ENCODE measurements around the gene HAUS7. TPM values are rescaled to one million over a fixed set of nuclear protein-coding genes. Genes with fewer than 3 reads are reported as not detected.

Gene HAUS7
- total and polyA plus RNA-seq, 2 of the 8 experiments (the other 6 are each of a cell fraction or from before 2014, with no cell fraction given): 45.4 to 54.0 TPM

DNA sequence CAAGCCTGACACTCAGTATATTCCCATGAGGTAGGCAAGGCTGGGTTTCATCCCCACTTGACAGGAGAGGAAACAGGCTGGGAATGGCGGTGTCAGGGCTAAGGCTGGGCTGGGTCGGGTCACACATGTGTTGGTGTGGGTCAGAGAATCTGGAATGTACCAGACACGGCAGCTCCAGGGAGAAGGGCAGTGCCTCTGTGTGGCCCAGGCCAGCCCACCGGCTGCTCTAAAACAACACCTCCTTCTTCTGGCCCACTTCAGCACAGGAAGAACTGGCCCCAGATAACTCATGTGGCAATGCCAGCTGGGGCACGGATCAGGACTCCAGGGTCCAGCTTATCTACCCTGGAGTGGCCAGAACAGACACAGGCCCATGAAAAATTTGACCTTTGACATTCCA lies 6.3 kb downstream of the HAUS7 start (continued):
- TF ChIP-seq ASH2L (IDR thresholded peaks at IDR 0.05; ENCODE audit: low read length) (no peak), CEBPB (IDR thresholded peaks at IDR 0.05; ENCODE audit: low read depth, low read length) (no peak), POLR2AphosphoS5 (IDR thresholded peaks at IDR 0.05; ENCODE audit: low read depth, low read length) (no peak)
